Dermis microvascular lymphatic vessel endothelial cell (primary cell): ENCODE results near the gene RAPGEF1. TPM values are rescaled to one million over a fixed set of nuclear protein-coding genes. Genes with fewer than 3 reads are reported as not detected.

Experiments used
- DNase-seq, 2 donors: peaks; one replicate each; pipeline versions ENCODE4 v3.0.0 to v3.0.0-alpha.2; 2010; ENCODE audit warnings: low read depth in 2 of 2
- total RNA-seq: library from RNA; depleted of rRNA; stranded (reverse); fragments of >200 nt; gene quantifications from 2 replicates; pipeline ENCODE4 v1.2.1, GENCODE V29; 2014

RAPGEF1 gene
- total RNA-seq, 1 donor from 2014 or later = 32.9 TPM

DNA sequence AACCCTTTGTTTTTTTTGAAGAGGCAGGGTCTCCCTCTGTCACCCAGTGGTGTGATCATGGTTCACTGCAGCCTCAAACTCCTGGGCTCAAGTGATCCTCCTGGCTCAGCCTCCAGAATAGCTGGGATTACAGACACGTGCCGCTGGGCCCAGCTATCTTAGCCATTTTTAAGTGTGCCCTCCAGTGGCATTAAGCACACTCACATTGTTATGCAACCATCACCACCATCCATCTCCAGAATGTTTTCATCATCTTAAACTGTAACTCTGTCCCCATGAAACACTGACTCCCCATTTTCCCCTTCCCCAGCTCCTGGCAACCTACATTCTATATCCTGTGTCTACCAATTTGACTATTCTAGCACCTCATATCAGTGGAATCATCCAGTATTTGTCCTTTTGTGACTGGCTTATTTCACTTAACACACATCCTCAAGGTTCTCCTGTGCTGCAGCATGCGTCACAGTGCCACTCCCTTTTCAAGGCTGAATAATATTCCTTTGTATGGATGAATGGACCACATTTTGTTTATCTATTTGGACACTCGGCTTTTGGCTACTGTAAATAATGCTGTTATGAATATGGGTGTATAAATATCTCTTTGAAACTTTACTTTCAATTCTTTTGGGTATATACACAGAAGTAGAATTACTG is 12.5 kb upstream of the RAPGEF1 start:
- no peak for DNase-seq

DNA sequence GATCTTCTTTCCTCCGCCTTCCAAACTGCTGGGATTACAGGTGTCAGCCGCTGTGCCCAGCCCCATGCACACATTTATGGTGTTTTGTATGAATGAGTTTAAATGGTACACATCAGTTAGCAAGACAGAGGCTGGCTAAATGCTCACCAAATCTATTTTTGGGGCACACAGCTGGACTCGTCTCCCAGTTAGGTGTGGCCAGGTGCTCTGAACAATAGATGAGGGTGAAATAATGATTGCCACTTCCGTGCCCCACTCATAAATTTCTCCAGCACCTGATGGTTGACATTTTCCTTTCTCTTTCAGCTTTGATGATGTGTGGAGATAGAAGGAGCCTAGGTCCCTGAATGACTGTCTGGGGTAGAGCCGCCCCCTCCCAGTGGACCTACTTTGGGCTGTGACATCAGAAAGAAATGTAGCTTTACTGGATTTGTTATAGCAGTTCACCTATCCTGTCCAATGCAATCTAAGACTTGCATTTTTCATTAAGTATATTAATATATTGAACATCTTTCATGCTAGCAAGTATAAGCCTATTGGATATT is 8.6 kb upstream of the RAPGEF1 start:
- no peak for DNase-seq

DNA sequence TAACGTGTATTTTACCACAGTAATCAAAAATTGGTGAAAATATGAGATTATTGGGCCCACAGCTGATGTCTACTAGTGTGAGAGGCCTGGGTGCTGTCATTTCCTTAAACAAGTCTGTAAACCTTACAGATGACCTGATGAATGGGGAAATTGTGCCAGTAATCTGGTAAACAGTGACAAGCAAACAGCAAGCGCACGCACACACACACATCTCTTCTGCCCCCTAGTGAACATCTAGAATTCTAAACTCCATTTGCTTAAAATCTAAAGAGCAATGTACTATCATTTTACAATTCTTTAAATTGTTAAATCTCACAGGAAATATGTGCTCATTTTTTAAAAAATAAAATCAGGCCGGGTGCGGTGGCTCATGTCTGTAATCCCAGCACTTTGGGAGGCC is 7.5 kb upstream of the RAPGEF1 start:
- DNase-seq = peak; percentile 54 to 82

GRCh38 chr9:131745610-131746009 is 5.7 kb upstream of the RAPGEF1 start:
- no peak for DNase-seq

GRCh38 chr9:131744720-131745201 is 4.9 kb upstream of the RAPGEF1 start:
- no peak for DNase-seq

DNA sequence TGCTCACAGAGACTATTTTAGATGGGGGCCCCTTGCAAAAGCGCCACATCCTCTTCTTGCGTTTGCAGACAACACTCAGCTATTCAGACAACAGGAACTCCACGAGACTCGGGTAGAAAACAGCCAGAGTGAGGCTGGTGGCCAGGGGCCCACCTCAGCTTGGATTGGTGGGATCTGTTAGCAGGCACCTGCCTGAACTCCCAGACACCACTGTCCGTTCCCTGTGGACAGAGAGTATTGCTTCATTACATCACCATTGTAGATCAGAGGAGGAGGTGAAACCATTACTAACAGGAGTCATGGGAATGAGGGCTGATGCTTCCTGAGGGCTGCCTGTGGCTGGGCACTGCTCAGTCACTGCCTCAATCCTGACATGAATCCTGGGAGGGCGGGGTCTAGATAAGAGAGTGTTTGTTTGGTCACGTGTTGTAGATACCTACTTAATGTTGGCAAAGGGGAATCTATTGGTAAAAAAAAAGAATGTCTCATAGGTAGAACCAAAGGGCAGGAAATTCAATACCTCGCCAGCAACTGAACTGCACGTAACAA is 4.4 kb upstream of the RAPGEF1 start:
- DNase-seq = peak in 1 of 2 donors; percentile 73

DNA sequence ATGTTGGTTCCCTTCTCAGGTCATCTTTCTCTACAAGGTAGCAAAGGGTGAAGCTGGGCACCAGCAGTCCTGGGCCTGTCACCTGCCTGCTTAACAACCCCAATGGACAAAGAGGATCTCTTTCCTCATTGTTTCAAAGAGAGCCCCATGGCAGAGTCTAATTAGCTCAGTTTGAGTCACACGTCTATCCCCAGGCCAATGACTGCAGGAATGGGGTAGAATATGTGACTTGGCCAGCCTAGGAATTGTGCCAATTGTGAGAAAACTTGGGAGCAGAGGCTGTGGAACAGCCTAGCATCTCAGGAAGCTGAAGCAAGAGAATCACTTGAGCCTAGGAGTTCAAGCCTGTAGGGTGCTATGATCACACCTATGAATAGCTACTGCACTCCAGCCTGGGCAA is 3.6 kb upstream of the RAPGEF1 start:
- no peak for DNase-seq

DNA sequence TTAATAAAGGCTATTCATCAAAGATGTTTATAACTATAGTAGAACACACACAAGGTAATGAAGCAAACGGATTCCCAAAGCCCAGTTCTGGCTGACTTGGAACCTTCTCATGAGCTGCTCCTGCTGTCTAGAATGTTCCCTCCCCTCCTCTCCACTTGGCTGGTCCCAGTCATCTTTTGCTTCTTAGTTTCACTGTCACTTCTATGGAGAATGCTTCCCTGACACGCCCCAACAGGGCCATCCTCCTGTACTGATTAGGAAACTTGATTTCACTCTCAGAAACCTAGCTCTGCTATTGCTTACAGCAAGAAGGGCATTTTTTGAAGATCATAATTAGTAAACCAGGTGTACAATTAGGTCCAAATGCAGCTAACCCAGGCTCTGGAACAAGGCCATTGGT is 3.2 kb upstream of the RAPGEF1 start:
- DNase-seq = no peak

- no peak for DNase-seq
These were observed 1.0 kb upstream of the RAPGEF1 start for GRCh38 chr9:131740898-131741297.

DNA sequence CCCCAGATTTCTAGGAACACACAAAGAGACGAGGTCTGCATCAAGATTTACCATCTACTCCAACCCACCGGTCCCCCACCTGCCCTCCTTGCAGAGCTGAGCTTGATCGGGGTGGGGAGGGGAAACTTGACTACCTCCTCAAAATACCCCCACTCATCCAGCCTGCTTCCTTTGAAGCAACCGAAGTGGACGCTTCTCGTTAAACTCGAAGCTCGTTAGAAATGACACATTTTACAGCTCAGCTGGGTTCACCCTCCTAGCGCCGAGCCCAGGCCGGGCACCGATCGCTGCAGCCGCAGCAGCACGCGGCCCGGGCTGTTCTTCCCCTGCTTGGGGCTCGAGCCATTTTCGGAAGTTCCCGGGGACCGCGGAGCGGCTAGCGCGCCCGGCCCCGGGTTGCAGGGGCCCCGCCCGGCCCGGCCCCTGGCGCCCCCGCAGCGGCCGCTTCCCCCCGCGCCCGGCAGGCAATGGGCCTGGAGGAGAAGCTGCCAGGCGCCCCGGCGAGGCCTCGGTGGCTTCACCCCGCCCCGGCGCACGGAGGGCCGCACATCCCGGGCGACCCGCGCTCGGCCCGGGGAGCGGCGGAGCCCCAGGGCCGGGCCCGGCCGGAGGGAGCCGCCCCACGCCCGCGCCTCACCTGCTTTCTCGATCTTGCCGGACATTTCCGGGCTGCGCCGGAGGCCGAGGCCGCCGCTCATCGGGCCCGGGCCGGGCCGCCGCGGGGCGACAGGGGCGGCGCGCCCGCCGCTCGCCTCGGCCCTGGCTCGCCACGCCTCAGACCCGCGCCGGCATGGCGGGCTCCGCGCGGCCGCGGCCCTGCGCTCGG is 530 bp downstream of the RAPGEF1 start:
- DNase-seq = peak in 1 of 2 donors; percentile 40

GRCh38 chr9:131738293-131739132 is 1.4 kb downstream of the RAPGEF1 start:
- DNase-seq = peak in 1 of 2 donors; percentile 75

GRCh38 chr9:131737426-131737825 is 2.5 kb downstream of the RAPGEF1 start:
- DNase-seq = no peak

GRCh38 chr9:131736431-131736830 is 3.4 kb downstream of the RAPGEF1 start:
- DNase-seq = peak in 1 of 2 donors; percentile 33

DNA sequence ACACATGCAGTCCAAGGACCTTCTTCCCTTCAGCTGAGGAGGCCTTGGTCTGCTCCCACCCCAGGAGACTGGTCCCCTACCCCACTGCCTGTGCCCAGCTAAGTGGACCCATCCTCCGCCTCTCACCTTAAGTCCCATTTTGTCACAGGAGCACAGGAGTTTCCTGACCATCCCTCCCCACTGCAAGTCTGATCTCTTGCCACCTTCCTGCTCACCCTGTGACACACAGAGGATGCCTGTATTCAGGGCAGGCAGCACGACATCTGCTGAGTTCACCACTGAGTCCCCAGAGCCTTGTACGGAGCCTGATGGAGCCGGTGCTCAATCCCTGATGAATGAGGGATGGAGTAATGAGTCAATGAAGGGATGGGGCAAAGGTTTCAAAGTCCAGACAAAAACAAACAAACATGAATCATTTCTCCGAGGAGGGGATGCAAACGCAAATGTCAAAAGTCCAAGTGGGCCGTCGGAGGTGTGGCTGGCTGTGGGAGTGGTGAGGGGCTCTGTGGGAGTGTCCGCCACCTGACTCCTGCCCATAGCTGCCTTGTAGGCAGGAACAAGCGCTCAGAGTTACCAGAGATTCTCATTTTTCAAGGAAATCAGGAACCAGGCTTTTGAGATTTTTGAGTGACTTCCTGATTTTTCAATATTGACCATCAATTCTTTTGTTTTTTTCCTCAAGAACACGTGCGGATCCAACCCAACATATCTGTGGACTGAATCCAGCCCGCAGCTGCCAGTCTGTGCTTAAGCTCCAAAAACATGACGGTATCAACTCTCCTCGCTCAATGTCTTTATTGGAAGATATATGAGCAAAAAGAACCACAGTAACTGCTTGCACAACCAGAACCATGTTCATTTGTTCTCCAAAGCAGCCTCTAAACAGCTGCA is 4.4 kb downstream of the RAPGEF1 start:
- peak in 1 of 2 donors; percentile 76 for DNase-seq

DNA sequence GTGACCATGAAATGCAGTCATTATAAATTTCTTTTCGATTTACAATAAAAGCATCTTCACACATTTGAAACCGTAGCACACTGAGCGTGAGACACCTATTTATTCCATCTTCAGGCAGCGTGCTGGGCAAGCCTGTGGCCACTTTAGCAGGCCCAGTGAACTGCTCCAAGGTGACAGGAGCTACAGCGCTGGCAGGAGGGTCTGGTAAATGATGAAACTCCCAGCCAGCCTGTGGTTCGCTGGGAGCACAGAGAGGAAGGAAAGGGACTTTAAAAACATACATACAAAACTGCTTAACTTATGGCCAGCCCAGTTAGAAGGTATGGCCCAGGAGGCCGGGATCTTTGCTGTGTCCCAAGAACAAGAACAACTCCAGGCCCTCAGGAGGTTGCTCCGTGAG is 5.1 kb downstream of the RAPGEF1 start:
- no peak for DNase-seq

DNA sequence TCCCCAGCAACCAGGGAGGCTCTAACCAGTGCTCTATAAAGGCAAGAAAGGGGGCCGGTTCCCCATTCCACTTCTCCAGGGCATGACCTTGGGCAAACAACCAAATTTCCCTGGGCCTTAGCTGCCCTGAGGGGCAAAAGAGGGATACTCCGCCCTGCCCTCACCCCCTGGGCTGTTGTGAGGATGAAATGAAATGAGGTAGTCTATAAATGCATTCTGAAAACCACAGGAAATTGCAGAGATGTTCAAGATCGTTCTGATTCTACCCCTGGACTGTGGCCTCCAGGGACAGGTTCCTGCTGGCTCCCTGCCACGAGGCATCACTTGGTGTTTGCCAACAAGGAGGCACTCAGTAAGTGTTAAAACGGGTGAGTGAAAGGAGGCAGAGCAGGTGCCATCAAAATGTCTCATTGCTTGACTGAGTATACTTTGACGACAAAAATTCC is 5.7 kb downstream of the RAPGEF1 start:
- peak in 1 of 2 donors; percentile 51 for DNase-seq

- peak in 1 of 2 donors; percentile 96 for DNase-seq
These were observed 6.3 kb downstream of the RAPGEF1 start for GRCh38 chr9:131733541-131734061.

- no peak for DNase-seq
These were observed 7.1 kb downstream of the RAPGEF1 start for GRCh38 chr9:131732636-131733289.

DNA sequence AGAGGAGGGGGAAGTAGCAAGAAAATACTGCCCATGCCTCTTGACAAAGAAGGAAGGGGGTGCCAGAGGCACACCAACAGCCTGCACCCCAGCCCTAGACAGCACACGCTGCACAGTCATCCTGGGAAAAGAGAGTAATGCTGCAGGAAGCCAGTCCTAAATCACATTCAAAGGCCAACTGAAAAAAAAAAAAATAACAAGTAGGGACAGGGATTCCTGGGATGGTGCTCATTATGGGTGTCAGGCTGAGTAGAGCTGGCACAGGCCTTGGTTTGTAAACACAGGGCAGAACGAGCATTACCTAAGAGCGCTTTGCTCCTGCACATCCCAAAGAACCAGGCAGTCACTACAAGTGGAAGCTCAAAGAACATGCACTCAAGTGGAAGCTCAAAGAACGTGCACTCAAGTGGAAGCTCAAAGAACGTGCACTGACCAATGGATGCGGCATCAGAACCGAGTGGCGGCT is 7.8 kb downstream of the RAPGEF1 start:
- peak in 1 of 2 donors; percentile 44 for DNase-seq
